HCT116 (cell line): ENCODE results near the gene LTBP1. TPM values are rescaled to one million over a fixed set of nuclear protein-coding genes. Genes with fewer than 3 reads are reported as not detected.

Experiments used
- ATAC-seq: fragments of 200-7000 bp; cut with Tn5 transposase; 2 replicates; pipeline ENCODE4 v1.9.1; 2020; ENCODE audit warnings: mild to moderate bottlenecking, moderate library complexity
- BruUV-seq: library from RNA; stranded (reverse); fragments of 400-500 nt; replicated peaks from 2 replicates; lab custom pipeline; 2021; lab: Mats Ljungman, UMichigan
- CTCF ChIA-PET: fragments of 300-600 bp; sonication (Branson Sonifier 250); formaldehyde crosslinking; loops from one replicate; lab custom pipeline; 2021; ENCODE audit warnings: antibody characterized with exemption; lab: Charles Lee
- POLR2A ChIA-PET: fragments of 300-600, 350-600 bp; sonication (Branson Sonifier 250); formaldehyde crosslinking; loops from one replicate; lab custom pipeline; 2021; ENCODE audit warnings: antibody characterized with exemption; lab: Charles Lee
- RAD21 ChIA-PET, 2 experiments: fragments of 300-600 bp; sonication (Branson Sonifier 250); formaldehyde crosslinking; loops; one replicate each; lab custom pipeline; 2023; ENCODE audit warnings: low total read pairs in 2 of 2; ENCODE audit not compliant: uncharacterized antibody in 2 of 2, unreplicated experiment in 2 of 2, low non-redundant PET in 1 of 2; lab: Charles Lee
- DNase-seq: peaks from one replicate; pipeline ENCODE4 v3.0.0-alpha.2; 2010; ENCODE audit warnings: low read depth, low spot score
- H2AFZ ChIP-seq: fragments of 200-600 bp; shearing (Covaris generic), sonication (generic); 2 replicates; pipeline ENCODE4 v1.6.1; 2017; ENCODE audit warnings: low read depth, mixed run types, mixed read lengths, antibody characterized with exemption, low read length; ENCODE audit not compliant: poor library complexity, severe bottlenecking
- H3K27ac ChIP-seq: 2 replicates; pipeline ENCODE4 v1.5.1; 2012; ENCODE audit warnings: low read depth, low read length
- H3K27me3 ChIP-seq: fragments of 200-600 bp; sonication (generic); 2 replicates; pipeline ENCODE4 v1.6.1; 2016; ENCODE audit warnings: mixed run types, low read length, mixed read lengths; ENCODE audit not compliant: insufficient read depth
- H3K36me3 ChIP-seq, 2 experiments: fragments of 200-500 bp in 1 of 2; fragments of 200-600 bp in 1 of 2; sonication (Bioruptor generic) in 1 of 2; sonication (generic) in 1 of 2; 2 replicates each; pipeline versions ENCODE4 v1.5.1 to v1.6.1; 2014 to 2016; ENCODE audit warnings: low read length in 2 of 2, inconsistent platforms in 1 of 2, mixed read lengths in 1 of 2, mixed run types in 1 of 2; ENCODE audit not compliant: insufficient read depth in 2 of 2, control insufficient read depth in 1 of 2
- H3K4me1 ChIP-seq, 2 experiments: fragments of 200-600 bp in 1 of 2; sonication (generic) in 1 of 2; 2 replicates each; pipeline versions ENCODE4 v1.5.1 to v1.6.1; 2012 to 2017; ENCODE audit warnings: low read length in 2 of 2, inconsistent platforms in 1 of 2, mild to moderate bottlenecking in 1 of 2, mixed read lengths in 1 of 2, mixed run types in 1 of 2, moderate library complexity in 1 of 2; ENCODE audit not compliant: insufficient read depth in 2 of 2, control insufficient read depth in 1 of 2
- H3K4me2 ChIP-seq: fragments of 200-600 bp; sonication (generic); 2 replicates; pipeline ENCODE4 v1.6.1; 2017; ENCODE audit warnings: mixed run types, low read length, mixed read lengths
- H3K4me3 ChIP-seq, 2 experiments: fragments of 200-600 bp in 1 of 2; sonication (generic) in 1 of 2; replicated peaks in 1 of 2; 2 replicates each; pipeline ENCODE4 v1.5.1; 2011 to 2016; ENCODE audit warnings: low read length in 2 of 2, control low read depth in 1 of 2, low read depth in 1 of 2, mild to moderate bottlenecking in 1 of 2, mixed read lengths in 1 of 2, mixed run types in 1 of 2
- H3K79me2 ChIP-seq: fragments of 200-600 bp; sonication (generic); 2 replicates; pipeline ENCODE4 v1.6.1; 2017; ENCODE audit warnings: mild to moderate bottlenecking, mixed run types, low read length, moderate library complexity, mixed read lengths; ENCODE audit not compliant: insufficient read depth
- H3K9ac ChIP-seq: fragments of 200-600 bp; sonication (generic); 2 replicates; pipeline ENCODE4 v1.6.1; 2016; ENCODE audit warnings: low read length, mixed read lengths
- H3K9me2 ChIP-seq: fragments of 200-600 bp; sonication (generic), shearing (Covaris generic); 2 replicates; pipeline ENCODE4 v1.6.1; 2017; ENCODE audit warnings: mixed run types, mild to moderate bottlenecking, moderate library complexity; ENCODE audit not compliant: insufficient read depth
- H3K9me3 ChIP-seq, 2 experiments: fragments of 200-500 bp in 1 of 2; fragments of 200-600 bp in 1 of 2; sonication (Bioruptor generic) in 1 of 2; sonication (generic) in 1 of 2; 2 replicates each; pipeline ENCODE4 v1.6.1; 2014 to 2017; ENCODE audit warnings: low read length in 2 of 2, mixed read lengths in 2 of 2, inconsistent platforms in 1 of 2, low read depth in 1 of 2, mild to moderate bottlenecking in 1 of 2, mixed run types in 1 of 2, moderate library complexity in 1 of 2; ENCODE audit not compliant: control insufficient read depth in 1 of 2, insufficient read depth in 1 of 2
- H4K20me1 ChIP-seq: fragments of 200-600 bp; sonication (generic), shearing (Covaris generic); 2 replicates; pipeline ENCODE4 v1.6.1; 2017; ENCODE audit warnings: mixed run types, mild to moderate bottlenecking, moderate library complexity; ENCODE audit not compliant: insufficient read depth
- CEBPB ChIP-seq: IDR thresholded peaks from 2 replicates; pipeline ENCODE4 v1.6.1; 2012; ENCODE audit warnings: low read depth
- ELF1 ChIP-seq: IDR thresholded peaks from 2 replicates; pipeline ENCODE4 v1.6.1; 2012; ENCODE audit warnings: low read depth, borderline replicate concordance
- FOSL1 ChIP-seq: IDR thresholded peaks from 2 replicates; pipeline ENCODE4 v1.6.1; 2012; ENCODE audit warnings: low read depth
- JUND ChIP-seq: IDR thresholded peaks from 2 replicates; pipeline ENCODE4 v1.6.1; 2012
- POLR2A ChIP-seq: IDR thresholded peaks from 2 replicates; pipeline ENCODE4 v1.7.0; 2011; ENCODE audit warnings: borderline replicate concordance; ENCODE audit not compliant: insufficient read depth, insufficient read length; ENCODE audit errors: extremely low read depth
- POLR2AphosphoS5 ChIP-seq: IDR thresholded peaks from 2 replicates; pipeline ENCODE4 v1.6.1; 2011; ENCODE audit warnings: mild to moderate bottlenecking, low read depth, low read length, moderate library complexity
- RAD21 ChIP-seq: IDR thresholded peaks from 2 replicates; pipeline ENCODE4 v1.6.1; 2012; ENCODE audit warnings: low read depth, mild to moderate bottlenecking
- SIN3A ChIP-seq: IDR thresholded peaks from 2 replicates; pipeline ENCODE4 v1.6.1; 2012; ENCODE audit warnings: low read depth
- SP1 ChIP-seq: IDR thresholded peaks from 2 replicates; pipeline ENCODE4 v1.6.1; 2012; ENCODE audit warnings: low read depth
- YY1 ChIP-seq: IDR thresholded peaks from 2 replicates; pipeline ENCODE4 v1.6.1; 2011; ENCODE audit warnings: low read length, low read depth, moderate library complexity, mild to moderate bottlenecking; ENCODE audit not compliant: insufficient replicate concordance; ENCODE audit errors: extremely low read depth
- intact Hi-C: fragments of 100-400 bp; cut with micrococcal nuclease; formaldehyde crosslinking; loops from 2 replicates; pipeline ENCODE4 v1.10.0; 2022
- total RNA-seq: library from RNA; stranded (reverse); gene quantifications from one replicate; pipeline ENCODE4 v1.2.1, GENCODE V29; 2021; ENCODE audit not compliant: unreplicated experiment
- TF ChIP-seq, protein P1 (sequence below): IDR thresholded peaks from 2 replicates; pipeline ENCODE4 v1.6.1; 2011; ENCODE audit warnings: mild to moderate bottlenecking, low read length, moderate library complexity; ENCODE audit not compliant: insufficient replicate concordance; ENCODE audit errors: extremely low read depth

LTBP1 gene
- total RNA-seq, 1 experiment from 2014 or later = 5.1 TPM

DNA sequence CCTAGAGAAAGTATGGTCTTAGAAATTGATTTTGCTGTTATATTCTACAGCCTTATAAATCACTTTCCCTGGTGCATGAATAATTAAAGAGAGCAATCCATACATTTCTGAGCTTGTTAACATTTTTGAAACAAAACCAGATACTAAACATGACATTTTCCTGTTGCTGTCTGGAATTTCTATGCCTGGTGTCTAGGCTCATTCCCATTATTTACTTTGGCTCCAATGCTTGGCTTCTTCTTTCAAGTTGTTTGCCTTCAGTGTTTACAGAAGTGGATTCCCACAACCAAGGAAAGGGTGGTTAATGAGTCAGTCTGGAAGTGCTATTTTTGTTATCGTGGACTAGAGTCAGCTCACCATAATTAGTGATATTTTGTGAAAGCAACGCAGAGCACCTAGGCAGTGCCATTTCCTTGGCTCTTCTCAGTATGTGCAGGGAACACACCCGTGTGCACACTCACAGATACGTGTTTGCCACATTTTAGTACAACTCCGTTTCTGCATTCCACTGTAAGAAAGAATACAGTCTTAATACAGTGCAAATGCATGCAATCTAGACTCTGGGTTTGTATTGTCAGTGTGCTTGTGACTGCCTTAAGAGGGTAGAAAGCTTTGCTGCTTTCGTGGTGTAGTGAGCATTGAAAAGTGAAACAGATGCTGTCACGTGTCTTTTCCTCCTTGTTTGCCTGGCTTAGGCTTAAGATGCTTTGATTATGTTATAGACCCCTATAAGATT lies 344.7 kb downstream of the LTBP1 start:
- ChIA-PET POLR2A (no interaction called here), RAD21 (no interaction called here), CTCF (no interaction called here)
- BruUV-seq = no TSS peak
- Histone ChIP-seq H3K9ac (no peak overlapping the region), H3K27me3 (no peaks in the 10 kb centered on the region), H3K27ac (no peak overlapping the region), H4K20me1 (no peaks in the 10 kb centered on the region), H2AFZ (no peak overlapping the region), H3K4me2 (peak overlapping the region; percentile 18), H3K4me1 (peaks cover 5 to 8% of the 10 kb centered on the region in 2 experiments; a peak in 2 of 4 replicates), H3K9me3 (no peaks in the 10 kb centered on the region), H3K4me3 (no peak overlapping the region), H3K79me2 (no peaks in the 10 kb centered on the region), H3K36me3 (no peaks in the 10 kb centered on the region), H3K9me2 (no peaks in the 10 kb centered on the region)
- no peak for DNase-seq
- intact Hi-C loops = no loop called here
- no peak for TF ChIP-seq RAD21
- TF ChIP-seq SP1 = peak; percentile 45
- 0 out of 2 replicates have a peak, but pooled peaks have one; percentile 15 for TF ChIP-seq FOSL1
- TF ChIP-seq POLR2AphosphoS5 = no peak
- TF ChIP-seq JUND = 0 out of 2 replicates have a peak, but pooled peaks have one; percentile 11
- TF ChIP-seq ELF1 = no peak
- TF ChIP-seq POLR2A = no peak
- TF ChIP-seq, protein P1, sequence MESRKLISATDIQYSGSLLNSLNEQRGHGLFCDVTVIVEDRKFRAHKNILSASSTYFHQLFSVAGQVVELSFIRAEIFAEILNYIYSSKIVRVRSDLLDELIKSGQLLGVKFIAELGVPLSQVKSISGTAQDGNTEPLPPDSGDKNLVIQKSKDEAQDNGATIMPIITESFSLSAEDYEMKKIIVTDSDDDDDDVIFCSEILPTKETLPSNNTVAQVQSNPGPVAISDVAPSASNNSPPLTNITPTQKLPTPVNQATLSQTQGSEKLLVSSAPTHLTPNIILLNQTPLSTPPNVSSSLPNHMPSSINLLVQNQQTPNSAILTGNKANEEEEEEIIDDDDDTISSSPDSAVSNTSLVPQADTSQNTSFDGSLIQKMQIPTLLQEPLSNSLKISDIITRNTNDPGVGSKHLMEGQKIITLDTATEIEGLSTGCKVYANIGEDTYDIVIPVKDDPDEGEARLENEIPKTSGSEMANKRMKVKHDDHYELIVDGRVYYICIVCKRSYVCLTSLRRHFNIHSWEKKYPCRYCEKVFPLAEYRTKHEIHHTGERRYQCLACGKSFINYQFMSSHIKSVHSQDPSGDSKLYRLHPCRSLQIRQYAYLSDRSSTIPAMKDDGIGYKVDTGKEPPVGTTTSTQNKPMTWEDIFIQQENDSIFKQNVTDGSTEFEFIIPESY = no peak
- TF ChIP-seq YY1 = no peak
- TF ChIP-seq SIN3A = no peak
- TF ChIP-seq CEBPB = 0 out of 2 replicates have a peak, but pooled peaks have one; percentile 19
- ATAC-seq = peak; percentile 38
